Vagina (tissue), 2 donors: ENCODE data around the gene SLC24A3.

Experiments used
- CTCF ChIP-seq, 3 experiments: fragments of 450-650 bp in 2 of 3; fragments of 200-600 bp in 1 of 3; sonication (generic) in 1 of 3; IDR thresholded peaks; one replicate each; pipeline ENCODE4 v1.5.1; 2017 to 2019; ENCODE audit warnings: antibody characterized with exemption in 3 of 3, mild to moderate bottlenecking in 2 of 3, moderate library complexity in 2 of 3
- POLR2A ChIP-seq, 2 donors: fragments of 450-650 bp; IDR thresholded peaks; one replicate each; pipeline ENCODE4 v1.6.1; 2017; ENCODE audit warnings: antibody characterized with exemption in 2 of 2, mild to moderate bottlenecking in 2 of 2, moderate library complexity in 2 of 2

DNA sequence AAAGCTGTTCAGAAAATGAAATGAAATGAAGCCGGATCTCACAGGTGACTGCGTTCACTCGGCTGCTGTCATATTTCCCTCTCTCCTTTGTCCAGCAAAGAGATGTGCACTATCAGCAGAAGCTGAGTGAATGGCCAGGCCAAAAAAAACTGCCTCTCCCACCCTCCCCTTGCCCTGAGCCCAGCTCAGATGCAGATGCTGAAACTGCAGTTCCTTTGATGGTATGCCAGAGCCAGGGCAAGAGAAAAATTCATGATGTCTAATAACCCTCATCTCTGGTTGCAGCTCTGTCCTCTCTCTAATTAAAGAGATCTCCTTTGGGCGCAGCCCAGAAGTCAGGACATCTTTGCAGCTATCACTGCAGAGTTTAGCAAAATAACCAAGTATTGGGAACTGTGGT is 335.1 kb downstream of the SLC24A3 start:
- TF ChIP-seq CTCF (IDR thresholded peaks at IDR 0.05), result no peak
- TF ChIP-seq POLR2A (IDR thresholded peaks at IDR 0.05), result no peak
